Mesothelial cell of epicardium (in vitro differentiated cells): Measurements from ENCODE around the gene YWHAQ. TPM values are rescaled to one million over a fixed set of nuclear protein-coding genes. Genes with fewer than 3 reads are reported as not detected.
A peak's percentile ranks its signal among the peaks of the same experiment; 100 is the strongest.
"Not testable (repeated sequence)": the region's sequence is repeated elsewhere in the genome, so short reads cannot be mapped to it uniquely, and the experiment has no call there.

Source experiments
- DNase-seq, 2 experiments: peaks; one replicate each; pipeline ENCODE4 v3.0.0; 2021; ENCODE audit warnings: low spot score in 2 of 2; ENCODE audit not compliant: unreplicated experiment in 2 of 2
- H3K27ac Mint-ChIP-seq: 2 replicates; pipeline ENCODE4 v1.8.0; 2021; ENCODE audit warnings: mixed read lengths
- H3K27me3 Mint-ChIP-seq: 2 replicates; pipeline ENCODE4 v1.8.0; 2021; ENCODE audit warnings: low read depth, mixed read lengths
- H3K36me3 Mint-ChIP-seq: 2 replicates; pipeline ENCODE4 v1.8.0; 2021; ENCODE audit warnings: mixed read lengths
- H3K4me1 Mint-ChIP-seq: 2 replicates; pipeline ENCODE4 v1.8.0; 2021; ENCODE audit warnings: mixed read lengths
- H3K4me3 Mint-ChIP-seq: 2 replicates; pipeline ENCODE4 v1.8.0; 2021; ENCODE audit warnings: mild to moderate bottlenecking, moderate library complexity, mixed read lengths
- H3K9me3 Mint-ChIP-seq: 2 replicates; pipeline ENCODE4 v1.8.0; 2021; ENCODE audit warnings: mixed read lengths
- total RNA-seq: library from RNA; stranded (reverse); gene quantifications from 3 replicates; pipeline ENCODE4 v1.2.1, GENCODE V29; 2021
- TF ChIP-seq, protein P1 (sequence below): fragments of 200-600 bp; sonication (generic); IDR thresholded peaks from one replicate; pipeline ENCODE4 v1.5.0; 2021; ENCODE audit warnings: antibody characterized with exemption; ENCODE audit not compliant: unreplicated experiment

YWHAQ gene
- total RNA-seq, 1 donor from 2014 or later = 248 TPM

DNA sequence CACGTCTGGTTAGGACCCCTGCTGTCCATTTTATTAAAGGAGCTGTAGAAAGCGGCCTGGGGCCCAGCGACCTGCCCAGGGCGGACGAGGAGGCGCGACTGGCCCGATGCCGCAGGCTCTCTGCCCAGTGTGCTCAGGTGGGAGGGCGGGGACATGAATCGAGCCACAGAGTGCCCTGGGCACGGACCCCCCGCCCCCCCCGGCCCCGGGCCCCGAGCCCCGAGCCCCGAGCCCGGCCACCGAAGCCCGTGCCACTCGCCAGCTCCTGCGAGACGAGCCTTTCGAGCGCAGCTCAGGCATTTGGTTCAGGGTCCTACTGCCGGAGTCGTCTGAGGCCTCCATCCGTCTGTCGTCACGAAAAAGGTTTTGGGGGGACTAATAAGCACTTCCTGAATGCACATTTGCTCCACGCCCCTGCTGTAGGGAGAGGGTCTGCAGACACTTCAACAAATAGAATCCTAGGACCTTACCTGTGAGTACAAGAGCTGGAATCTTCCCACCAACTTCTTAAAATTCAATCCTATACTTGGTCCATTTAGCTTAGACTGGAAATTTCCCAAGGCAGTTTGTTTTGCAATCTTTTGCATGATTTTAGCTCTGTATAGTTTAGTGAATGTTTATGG lies 74.6 kb downstream of the YWHAQ start:
- Mint-ChIP-seq H3K9me3 (no peaks in the 10 kb centered on the region), H3K4me1 (peaks cover 53% of the 10 kb centered on the region), H3K27ac (peak overlapping the region; percentile 100), H3K36me3 (no peaks in the 10 kb centered on the region), H3K27me3 (no peaks in the 10 kb centered on the region), H3K4me3 (peak overlapping the region; percentile 91)
- TF ChIP-seq, protein P1, sequence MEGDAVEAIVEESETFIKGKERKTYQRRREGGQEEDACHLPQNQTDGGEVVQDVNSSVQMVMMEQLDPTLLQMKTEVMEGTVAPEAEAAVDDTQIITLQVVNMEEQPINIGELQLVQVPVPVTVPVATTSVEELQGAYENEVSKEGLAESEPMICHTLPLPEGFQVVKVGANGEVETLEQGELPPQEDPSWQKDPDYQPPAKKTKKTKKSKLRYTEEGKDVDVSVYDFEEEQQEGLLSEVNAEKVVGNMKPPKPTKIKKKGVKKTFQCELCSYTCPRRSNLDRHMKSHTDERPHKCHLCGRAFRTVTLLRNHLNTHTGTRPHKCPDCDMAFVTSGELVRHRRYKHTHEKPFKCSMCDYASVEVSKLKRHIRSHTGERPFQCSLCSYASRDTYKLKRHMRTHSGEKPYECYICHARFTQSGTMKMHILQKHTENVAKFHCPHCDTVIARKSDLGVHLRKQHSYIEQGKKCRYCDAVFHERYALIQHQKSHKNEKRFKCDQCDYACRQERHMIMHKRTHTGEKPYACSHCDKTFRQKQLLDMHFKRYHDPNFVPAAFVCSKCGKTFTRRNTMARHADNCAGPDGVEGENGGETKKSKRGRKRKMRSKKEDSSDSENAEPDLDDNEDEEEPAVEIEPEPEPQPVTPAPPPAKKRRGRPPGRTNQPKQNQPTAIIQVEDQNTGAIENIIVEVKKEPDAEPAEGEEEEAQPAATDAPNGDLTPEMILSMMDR = no peak
- peak in 1 of 2 experiments; percentile 56 for DNase-seq

DNA sequence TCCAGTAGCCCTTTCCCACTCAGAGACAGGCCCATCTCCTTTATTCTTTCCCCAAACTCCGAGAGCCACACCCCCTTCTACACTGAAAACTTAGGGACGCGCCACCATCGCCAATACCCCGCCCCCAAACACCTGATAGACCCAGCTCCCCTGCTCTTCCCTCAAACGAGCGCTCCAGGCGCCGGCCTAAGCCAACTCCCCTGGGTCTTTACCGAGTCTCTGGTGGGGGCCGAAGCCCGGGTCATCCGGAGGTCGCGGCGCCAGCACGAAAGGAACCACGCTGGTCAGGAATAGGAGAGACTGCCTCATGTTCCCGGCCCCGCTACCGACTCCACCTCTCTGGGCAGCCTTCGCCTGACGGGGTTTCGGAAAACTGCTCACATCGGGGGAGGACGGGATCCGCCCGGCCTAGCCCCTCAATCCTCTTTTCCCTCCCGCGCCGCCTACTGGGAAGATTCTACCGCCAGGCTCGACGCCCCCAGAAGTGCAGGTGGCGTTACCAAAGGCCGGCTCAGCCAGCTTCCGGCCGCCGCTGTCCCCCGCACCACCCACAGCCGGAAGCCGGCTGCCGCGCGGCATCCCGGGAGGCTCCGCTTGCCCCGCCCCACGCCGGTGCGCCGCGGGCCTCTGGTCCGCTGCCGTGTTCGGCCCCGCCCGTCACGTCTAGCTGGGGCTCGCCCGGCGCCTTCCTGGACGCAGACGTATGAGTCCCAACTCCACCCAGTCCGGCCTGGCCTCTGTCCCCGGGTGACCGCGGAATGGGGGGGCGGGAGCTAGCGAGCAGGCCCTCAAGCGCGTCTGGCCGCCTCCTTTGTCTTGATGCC lies 75.3 kb downstream of the YWHAQ start, which contains the start of gene ADAM17:
TSS of gene ADAM17 (minus strand) at position 534 of the 824 bp plus-strand sequence. CDS start at position 309, 225 bp downstream.
- Mint-ChIP-seq H3K36me3 (no peaks in the 10 kb centered on the region), H3K4me1 (peaks cover 51% of the 10 kb centered on the region), H3K9me3 (no peaks in the 10 kb centered on the region), H3K4me3 (peak within 1 kb of the TSS; percentile 91), H3K27ac (peak within 1 kb of the TSS; percentile 100), H3K27me3 (no peaks in the 10 kb centered on the region)
- peak; percentile 88 to 92 for DNase-seq
- TF ChIP-seq, protein P1 = peak; percentile 56

DNA sequence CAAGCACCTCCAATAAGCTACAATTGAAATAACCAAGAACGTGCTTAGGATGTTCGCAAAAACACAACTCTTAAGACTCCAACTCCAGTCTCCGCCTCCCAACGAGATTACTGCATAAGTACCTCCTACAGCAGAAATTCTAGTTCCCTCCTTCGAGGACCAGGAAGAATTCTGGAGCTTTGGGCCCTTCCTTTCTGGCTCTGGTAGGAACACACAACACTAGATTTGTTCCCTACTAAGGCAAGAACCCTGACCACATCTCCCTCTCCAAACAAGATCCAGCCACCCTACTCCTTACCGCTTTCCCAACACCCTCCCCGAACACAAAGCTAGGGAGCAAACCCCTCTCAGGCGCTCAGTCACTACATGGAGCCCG lies 75.9 kb downstream of the YWHAQ start:
- TF ChIP-seq, protein P1 = no peak
- no peaks in the 10 kb centered on the region for H3K27me3 Mint-ChIP-seq
- no peaks in the 10 kb centered on the region for H3K36me3 Mint-ChIP-seq
- peak overlapping the region; percentile 91 for H3K4me3 Mint-ChIP-seq
- H3K27ac Mint-ChIP-seq = peak overlapping the region; percentile 99
- no peak for DNase-seq
- H3K9me3 Mint-ChIP-seq = no peaks in the 10 kb centered on the region
- peaks cover 47% of the 10 kb centered on the region for H3K4me1 Mint-ChIP-seq

GRCh38 chr2:9552219-9553178 lies 78.3 kb downstream of the YWHAQ start:
- Mint-ChIP-seq H3K4me3 (no peak overlapping the region), H3K27me3 (no peaks in the 10 kb centered on the region), H3K4me1 (peaks cover 43% of the 10 kb centered on the region), H3K36me3 (no peaks in the 10 kb centered on the region), H3K27ac (peak overlapping the region; percentile 57), H3K9me3 (no peaks in the 10 kb centered on the region)
- TF ChIP-seq, protein P1 = no peak
- no peak for DNase-seq

- H3K9me3 Mint-ChIP-seq, H3K27me3 Mint-ChIP-seq, DNase-seq, H3K36me3 Mint-ChIP-seq, H3K4me3 Mint-ChIP-seq, H3K27ac Mint-ChIP-seq: not testable (repeated sequence)
- H3K4me1 Mint-ChIP-seq = peaks cover 32% of the 10 kb centered on the region
These were observed 79.9 kb downstream of the YWHAQ start for GRCh38 chr2:9550859-9551391.
